ENCODE results near the gene PRKN. TPM values are rescaled to one million over a fixed set of nuclear protein-coding genes. Genes with fewer than 3 reads are reported as not detected.

PRKN gene
- total RNA-seq, 4 donors from 2014 or later, result 9.6 to 17.0 (median 11.6) TPM

- TF ChIP-seq, protein P1, sequence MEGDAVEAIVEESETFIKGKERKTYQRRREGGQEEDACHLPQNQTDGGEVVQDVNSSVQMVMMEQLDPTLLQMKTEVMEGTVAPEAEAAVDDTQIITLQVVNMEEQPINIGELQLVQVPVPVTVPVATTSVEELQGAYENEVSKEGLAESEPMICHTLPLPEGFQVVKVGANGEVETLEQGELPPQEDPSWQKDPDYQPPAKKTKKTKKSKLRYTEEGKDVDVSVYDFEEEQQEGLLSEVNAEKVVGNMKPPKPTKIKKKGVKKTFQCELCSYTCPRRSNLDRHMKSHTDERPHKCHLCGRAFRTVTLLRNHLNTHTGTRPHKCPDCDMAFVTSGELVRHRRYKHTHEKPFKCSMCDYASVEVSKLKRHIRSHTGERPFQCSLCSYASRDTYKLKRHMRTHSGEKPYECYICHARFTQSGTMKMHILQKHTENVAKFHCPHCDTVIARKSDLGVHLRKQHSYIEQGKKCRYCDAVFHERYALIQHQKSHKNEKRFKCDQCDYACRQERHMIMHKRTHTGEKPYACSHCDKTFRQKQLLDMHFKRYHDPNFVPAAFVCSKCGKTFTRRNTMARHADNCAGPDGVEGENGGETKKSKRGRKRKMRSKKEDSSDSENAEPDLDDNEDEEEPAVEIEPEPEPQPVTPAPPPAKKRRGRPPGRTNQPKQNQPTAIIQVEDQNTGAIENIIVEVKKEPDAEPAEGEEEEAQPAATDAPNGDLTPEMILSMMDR (IDR thresholded peaks at IDR 0.05; ENCODE audit: low read depth), result no peak
Observed at GRCh38 chr6:161596807-161597520, 1130.6 kb downstream of the PRKN start.

- TF ChIP-seq, protein P1 (IDR thresholded peaks at IDR 0.05; ENCODE audit: low read depth), result no peak
Observed at GRCh38 chr6:161594412-161594811, 1133.2 kb downstream of the PRKN start.

DNA sequence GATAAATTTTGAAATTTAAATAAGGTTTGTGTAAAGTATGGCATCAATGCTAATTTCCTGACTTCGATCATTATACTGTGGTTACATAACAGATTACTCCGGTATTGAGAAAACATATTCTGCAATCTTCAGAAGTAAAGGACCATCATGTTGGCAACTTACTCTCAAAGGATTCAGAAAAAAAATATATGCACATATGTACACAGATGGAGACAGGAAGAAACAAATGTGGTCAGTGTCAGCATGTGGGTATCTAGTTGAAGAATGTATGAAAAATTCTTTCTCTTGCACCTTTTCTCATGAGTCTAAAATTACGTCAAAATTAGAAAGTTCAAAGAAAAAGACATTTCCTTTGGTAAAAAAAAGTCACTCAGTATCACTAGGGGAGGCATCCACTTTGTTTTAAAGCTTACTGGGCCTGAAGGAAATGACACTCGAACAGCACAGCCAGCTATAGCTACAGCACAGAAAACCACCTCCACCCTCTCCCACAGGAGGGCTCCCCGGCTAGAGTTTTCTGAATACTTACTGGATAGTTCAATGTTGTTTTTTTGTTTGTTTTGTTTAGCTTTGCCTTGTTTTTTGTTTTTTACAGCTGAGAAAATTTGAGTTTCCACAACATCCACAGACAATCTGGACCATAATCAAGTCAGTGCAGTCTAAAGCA is 1136.5 kb downstream of the PRKN start:
- TF ChIP-seq, protein P1 (IDR thresholded peaks at IDR 0.05; ENCODE audit: low read depth), result no peak

- TF ChIP-seq, protein P1 (IDR thresholded peaks at IDR 0.05; ENCODE audit: low read depth), result no peak
Observed at GRCh38 chr6:161586887-161587286, 1140.7 kb downstream of the PRKN start.

DNA sequence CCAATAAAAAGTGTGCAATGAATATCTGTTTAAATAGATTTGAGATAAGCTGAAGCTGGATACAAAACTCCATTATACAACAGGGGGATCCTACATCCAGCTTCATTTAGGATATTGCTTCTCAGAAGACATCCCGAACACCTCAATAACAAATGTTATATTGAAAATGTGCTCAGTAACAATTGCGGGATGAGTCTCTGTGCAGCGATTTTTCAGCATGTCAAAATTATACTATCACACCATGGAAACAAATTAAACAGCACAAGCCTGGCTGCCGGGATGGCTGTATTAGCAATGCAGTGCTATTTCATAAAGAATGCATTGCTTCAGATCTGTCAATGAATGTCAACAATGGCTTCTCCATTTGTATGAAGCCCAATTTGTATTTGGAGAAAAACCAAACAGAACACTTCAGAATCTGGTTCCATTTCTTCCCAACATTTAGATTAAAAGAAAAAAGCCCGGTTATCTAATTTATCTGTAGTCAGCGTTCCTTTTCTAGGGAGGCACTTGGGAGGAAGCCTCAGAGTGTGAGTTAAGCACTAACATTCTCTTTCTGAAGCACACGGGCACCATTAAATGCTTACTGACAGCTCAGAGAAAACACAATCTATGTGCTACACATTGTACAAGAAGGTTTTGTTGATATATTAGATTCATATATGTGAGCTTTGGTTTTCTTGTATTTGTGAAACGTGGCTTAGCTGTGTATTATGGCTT is 1142.8 kb downstream of the PRKN start:
- TF ChIP-seq, protein P1 (IDR thresholded peaks at IDR 0.05; ENCODE audit: low read depth), result no peak

DNA sequence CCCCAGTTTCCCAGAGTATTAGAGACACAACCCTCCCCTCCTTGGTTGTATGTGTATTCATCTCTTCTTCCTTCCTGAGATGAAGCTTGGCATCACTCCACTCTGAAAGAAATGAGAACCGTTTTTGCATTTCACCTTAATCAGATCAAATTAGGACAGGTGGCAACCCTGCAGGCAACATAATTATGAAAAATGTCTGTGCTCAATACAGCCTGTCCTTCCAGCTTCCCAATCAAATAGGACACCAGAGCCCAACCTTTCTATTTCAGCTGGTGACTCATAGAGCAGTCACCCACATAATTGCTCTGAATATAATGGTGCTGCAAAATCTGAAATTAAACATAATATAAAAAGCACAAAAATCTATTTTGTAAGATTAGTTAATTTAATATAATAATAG is 1143.5 kb downstream of the PRKN start:
- TF ChIP-seq, protein P1 (IDR thresholded peaks at IDR 0.05; ENCODE audit: low read depth), result no peak

- TF ChIP-seq, protein P1 (IDR thresholded peaks at IDR 0.05; ENCODE audit: low read depth), result no peak
Observed at GRCh38 chr6:161583584-161583983, 1144.0 kb downstream of the PRKN start.
